RWPE1 (cell line): ENCODE data around the gene SSRP1.
A peak's percentile ranks its signal among the peaks of the same experiment; 100 is the strongest.

ENCODE experiments used
- CTCF ChIA-PET: fragments of 350-600 bp; sonication (Branson Sonifier 250); formaldehyde crosslinking; extraction: SDS; loops from one replicate; lab custom pipeline; 2021; lab: Yijun Ruan, JAX
- POLR2A ChIA-PET: fragments of 400-600 bp; formaldehyde crosslinking; extraction: SDS; loops from one replicate; lab custom pipeline; 2020; ENCODE audit warnings: antibody characterized with exemption; ENCODE audit not compliant: low non-redundant PET; lab: Yijun Ruan, JAX
- DNase-seq: peaks from one replicate; pipeline ENCODE4 v3.0.0; 2012; ENCODE audit warnings: low spot score
- H3K27ac ChIP-seq: fragments of 450-650 bp; 2 replicates; pipeline ENCODE4 v1.5.1; 2017
- TF ChIP-seq, protein P1 (sequence below): fragments of 450-650 bp; conservative IDR thresholded peaks from 2 replicates; pipeline ENCODE4 v1.5.1; 2017; ENCODE audit warnings: low read depth, mild to moderate bottlenecking

SSRP1 gene

DNA sequence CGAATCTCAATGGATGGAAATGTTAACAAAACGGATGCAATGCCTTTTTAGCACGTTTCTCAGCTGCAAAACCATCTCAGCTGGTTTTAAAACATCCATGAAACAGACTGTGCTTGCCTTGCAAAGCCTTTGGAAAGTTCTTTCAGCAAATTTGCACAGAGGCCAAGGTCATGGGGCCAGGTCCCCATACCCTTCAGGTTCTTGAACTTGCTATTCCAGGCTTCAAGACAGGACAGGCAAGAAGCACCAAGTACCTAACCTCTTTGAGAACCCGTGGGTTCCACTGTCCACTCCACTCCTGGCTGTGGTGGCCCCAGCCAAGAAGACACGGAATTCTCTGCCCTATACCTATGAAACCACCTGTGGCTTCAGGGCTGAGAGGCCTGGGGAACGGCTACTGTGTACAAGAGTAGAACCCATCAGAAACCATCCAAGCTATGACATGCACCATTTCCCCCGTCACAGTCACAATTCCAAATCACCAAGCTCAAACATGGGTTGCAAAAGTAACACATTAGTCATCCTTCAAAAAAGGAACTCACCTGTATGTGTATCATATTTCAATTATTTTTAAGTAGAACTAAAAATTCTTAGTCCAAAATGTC, 27.9 kb downstream of the SSRP1 start:
- POLR2A ChIA-PET: interaction anchor here (0.5 to 1.3 kb wide), 2 partner anchors 14 kb away, joined by 3 to 4 read pairs; no protein-coding TSS in a partner anchor
- peak overlapping the region; percentile 97 for H3K27ac ChIP-seq
- TF ChIP-seq, protein P1, sequence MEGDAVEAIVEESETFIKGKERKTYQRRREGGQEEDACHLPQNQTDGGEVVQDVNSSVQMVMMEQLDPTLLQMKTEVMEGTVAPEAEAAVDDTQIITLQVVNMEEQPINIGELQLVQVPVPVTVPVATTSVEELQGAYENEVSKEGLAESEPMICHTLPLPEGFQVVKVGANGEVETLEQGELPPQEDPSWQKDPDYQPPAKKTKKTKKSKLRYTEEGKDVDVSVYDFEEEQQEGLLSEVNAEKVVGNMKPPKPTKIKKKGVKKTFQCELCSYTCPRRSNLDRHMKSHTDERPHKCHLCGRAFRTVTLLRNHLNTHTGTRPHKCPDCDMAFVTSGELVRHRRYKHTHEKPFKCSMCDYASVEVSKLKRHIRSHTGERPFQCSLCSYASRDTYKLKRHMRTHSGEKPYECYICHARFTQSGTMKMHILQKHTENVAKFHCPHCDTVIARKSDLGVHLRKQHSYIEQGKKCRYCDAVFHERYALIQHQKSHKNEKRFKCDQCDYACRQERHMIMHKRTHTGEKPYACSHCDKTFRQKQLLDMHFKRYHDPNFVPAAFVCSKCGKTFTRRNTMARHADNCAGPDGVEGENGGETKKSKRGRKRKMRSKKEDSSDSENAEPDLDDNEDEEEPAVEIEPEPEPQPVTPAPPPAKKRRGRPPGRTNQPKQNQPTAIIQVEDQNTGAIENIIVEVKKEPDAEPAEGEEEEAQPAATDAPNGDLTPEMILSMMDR: no peak
- CTCF ChIA-PET: no interaction called here
- DNase-seq: peak; percentile 51

DNA sequence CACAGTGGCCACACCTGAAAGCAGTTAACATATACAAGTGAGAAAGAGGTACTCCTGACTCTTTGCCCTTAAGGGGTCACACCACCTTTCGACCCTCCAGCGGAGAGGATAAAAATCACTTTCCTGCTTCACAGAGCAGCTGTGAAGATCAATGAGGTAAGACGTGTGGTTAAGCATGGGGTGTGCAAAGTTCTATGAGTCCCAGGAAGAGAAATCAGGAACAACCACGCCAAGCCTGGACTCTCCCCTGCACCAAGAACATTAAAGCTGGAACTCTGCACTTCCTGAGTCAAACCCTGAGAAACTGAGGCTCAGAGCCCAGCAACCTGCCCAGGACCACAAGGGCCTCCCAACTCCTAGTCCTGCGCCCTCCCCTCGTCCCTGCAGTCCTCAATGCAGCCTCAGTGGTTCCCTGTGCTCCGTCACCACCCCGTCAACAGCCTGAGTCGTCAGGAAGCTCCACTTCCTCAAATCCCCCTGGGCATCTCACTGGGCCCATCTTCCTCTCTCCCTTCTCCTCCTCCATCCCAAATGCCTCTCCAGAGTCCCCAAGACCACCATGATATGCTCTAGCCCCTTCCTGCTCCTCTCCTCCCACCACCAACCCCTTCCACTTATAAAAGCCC, 28.6 kb downstream of the SSRP1 start:
- H3K27ac ChIP-seq: peak overlapping the region; percentile 97
- POLR2A ChIA-PET: no interaction called here
- CTCF ChIA-PET: interaction anchor here (0.5 kb wide), 1 partner anchor 9 kb away, joined by 3 read pairs; no protein-coding TSS in a partner anchor
- TF ChIP-seq, protein P1: no peak
- no peak for DNase-seq

DNA sequence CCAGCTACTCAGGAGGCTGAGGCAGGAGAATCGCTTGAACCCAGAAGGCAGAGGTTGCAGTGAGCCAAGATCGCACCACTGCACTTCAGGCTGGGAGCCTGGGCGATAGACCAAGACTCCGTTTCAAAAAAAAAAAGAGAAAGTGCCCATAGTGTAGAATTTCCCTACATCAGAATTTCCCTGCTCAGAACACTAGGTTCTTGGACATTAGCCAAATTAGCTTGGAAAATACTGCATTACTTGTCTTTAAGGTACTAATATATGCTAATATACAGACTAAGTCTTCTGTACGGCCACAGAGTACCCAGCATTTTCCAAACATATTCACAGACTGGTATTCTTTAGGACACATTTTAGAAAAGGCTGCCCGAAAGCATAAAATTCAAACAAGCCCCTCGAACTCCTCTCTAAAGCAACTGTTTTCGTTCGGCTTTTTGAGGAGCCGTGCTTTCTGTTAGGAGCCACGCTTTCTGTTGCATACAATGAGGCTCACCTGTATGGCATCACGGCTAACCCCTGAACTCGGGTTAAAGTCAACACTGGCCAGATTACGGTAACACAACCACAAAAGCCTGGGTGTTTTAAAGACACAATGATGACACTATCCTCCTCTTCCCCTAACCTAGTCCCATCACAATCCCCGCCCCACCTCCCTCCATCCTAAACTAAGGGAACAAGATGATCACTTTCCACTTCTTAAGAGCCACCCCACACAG, 29.4 kb downstream of the SSRP1 start:
- POLR2A ChIA-PET: no interaction called here
- no peak for DNase-seq
- TF ChIP-seq, protein P1: no peak
- peak overlapping the region; percentile 97 for H3K27ac ChIP-seq
- CTCF ChIA-PET: no interaction called here

DNA sequence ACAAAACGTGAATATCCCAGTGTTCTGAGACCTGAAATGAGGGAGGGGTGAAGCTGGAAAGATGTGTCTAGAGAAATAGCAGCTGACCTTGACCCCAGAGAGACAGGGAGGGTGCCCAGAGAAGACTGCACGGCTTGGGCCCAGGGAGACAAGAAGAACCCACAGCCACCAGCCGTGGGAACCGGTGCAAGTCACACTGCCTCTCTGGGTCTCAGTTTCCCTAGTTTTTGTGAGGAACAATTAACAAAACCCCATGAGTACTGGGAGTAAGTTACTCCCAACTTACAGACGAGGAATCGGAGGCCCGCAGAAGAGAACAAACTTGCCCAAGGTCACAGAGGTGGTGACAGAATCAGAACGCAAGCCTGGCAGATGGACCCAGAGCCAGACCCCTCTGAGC, 30.2 kb downstream of the SSRP1 start:
- H3K27ac ChIP-seq: peak overlapping the region; percentile 97
- TF ChIP-seq, protein P1: no peak
- POLR2A ChIA-PET: no interaction called here
- no peak for DNase-seq
- CTCF ChIA-PET: no interaction called here

DNA sequence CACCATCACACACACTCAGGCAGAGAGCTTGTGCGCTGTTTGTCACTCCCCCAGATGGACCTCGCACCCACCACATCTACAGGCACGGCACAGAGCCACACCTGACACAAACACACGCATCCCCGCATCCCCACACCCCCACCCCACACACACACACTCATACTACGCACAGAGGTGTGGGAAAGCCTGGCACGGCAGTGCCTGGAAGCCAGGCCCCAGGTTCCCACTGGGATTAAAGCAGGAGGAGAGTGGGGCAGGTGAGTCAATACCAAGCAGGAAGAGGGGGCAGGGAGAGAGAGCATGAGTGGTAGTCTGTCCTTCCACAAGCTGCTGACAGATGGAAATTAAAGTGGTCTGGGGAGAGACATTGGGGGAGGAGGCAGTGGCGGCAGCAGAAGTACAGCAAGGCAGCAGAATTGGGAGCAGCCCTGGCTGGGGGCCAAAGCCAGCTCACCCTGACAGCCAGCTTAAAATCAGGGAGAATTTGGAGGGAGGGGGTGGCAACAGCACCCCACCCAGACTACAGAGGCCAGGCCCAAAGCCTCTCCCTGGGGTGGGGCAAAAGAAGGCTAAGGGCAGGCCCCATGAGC, 31.6 kb downstream of the SSRP1 start:
- DNase-seq: peak; percentile 72
- H3K27ac ChIP-seq: peak overlapping the region; percentile 97
- TF ChIP-seq, protein P1: no peak
- ChIA-PET POLR2A (interaction anchor here (0.6 to 1.1 kb wide), 2 partner anchors 9 to 18 kb away, joined by 4 read pairs; no protein-coding TSS in a partner anchor), CTCF (interaction anchor here (0.7 kb wide), 1 partner anchor 445 kb away, joined by 3 read pairs; no protein-coding TSS in a partner anchor)

DNA sequence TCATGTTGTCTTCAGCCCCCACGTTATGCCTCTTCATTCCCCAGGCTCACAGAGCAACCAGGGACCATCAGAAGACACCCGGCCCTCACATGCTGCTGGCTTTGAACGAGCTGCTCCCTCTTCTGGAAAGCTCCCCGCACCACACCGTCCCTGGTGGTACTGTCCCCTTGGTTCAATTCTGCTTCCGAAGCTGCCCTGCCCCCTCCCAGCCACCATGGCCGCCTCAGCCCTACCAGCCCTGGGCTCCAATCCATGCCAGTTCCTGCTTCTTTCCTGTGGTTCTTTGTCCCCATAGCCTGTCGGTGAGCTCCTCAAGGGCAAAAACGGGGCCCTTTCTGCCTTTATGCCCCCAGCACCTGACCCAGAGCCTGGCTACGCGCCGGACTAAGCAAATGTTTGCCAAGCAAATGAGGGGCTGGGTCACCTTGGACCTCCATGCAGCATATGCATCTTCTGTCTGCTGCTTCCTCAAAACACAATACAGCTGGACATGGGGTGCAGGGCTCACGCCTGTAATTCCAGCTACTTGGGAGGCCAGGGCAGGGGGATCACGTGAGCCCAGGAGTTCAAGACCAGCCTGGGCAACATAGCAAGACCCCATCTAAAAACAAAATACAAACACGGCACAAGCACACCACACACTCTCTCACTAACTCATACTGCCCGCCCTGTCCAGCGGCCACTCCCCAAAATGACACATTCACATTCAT, 32.3 kb downstream of the SSRP1 start:
- peak overlapping the region; percentile 97 for H3K27ac ChIP-seq
- ChIA-PET CTCF (interaction anchor here (0.7 kb wide), 1 partner anchor 444 kb away, joined by 3 read pairs; no protein-coding TSS in a partner anchor), POLR2A (interaction anchor here (0.6 to 1.1 kb wide), 3 partner anchors 9 to 19 kb away, joined by 4 to 5 read pairs (median 4); no protein-coding TSS in a partner anchor)
- no peak for DNase-seq
- TF ChIP-seq, protein P1: no peak
